GM19023 (cell line): ENCODE measurements around the gene CUL4A.
A peak's percentile ranks its signal among the peaks of the same experiment; 100 is the strongest.
"Not testable (repeated sequence)": the region's sequence is repeated elsewhere in the genome, so short reads cannot be mapped to it uniquely, and the experiment has no call there.

ENCODE experiments used
- ATAC-seq: cut with Tn5 transposase; IDR thresholded peaks from one replicate; pipeline ENCODE4 v1.9.1; 2021; ENCODE audit warnings: mild to moderate bottlenecking, moderate library complexity; ENCODE audit not compliant: unreplicated experiment

Gene CUL4A

DNA sequence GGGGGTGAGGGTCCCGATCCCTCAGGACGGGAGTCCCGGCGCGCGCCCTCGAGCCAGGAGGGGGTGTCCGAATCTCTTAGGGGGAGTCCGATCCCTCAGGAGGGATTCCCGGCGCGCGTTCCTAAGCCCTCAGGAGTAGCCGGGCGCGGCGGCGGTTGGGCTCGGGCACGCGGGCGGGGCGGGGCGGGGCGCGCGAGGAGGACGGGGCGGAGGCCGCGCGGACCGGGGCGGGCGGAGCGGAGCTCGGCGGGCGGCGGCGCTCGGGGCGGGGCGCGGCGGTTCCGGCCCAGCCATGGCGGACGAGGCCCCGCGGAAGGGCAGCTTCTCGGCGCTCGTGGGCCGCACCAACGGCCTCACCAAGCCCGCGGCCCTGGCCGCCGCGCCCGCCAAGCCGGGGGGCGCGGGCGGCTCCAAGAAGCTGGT, at the start of gene CUL4A:
Gene CUL4A, plus strand, starts transcription at position 278 of the 423 bp plus-strand sequence. Its CDS starts 15 bp downstream, at position 293.
- peak; percentile 50 for ATAC-seq

DNA sequence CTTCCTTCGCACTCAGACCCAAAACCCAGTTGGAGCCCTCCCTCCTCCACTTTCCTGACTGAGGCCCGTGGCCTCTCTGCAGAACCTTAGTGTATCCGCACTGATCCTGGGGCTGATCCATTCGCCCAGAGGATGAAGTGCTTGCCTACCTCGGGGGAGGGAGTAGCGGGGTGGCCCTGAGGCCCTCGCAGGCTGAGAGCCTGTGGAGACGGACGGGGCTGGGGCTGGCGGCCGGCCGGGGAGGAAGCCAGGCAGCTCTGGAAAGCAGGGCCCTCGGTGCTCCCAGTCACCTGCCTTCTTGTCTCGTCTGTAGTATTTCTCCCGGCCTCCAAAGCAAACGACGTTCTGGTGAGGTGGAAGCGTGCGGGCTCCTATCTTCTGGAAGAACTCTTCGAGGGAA, 49.7 kb upstream of the CUL4A start:
- ATAC-seq, result no peak

DNA sequence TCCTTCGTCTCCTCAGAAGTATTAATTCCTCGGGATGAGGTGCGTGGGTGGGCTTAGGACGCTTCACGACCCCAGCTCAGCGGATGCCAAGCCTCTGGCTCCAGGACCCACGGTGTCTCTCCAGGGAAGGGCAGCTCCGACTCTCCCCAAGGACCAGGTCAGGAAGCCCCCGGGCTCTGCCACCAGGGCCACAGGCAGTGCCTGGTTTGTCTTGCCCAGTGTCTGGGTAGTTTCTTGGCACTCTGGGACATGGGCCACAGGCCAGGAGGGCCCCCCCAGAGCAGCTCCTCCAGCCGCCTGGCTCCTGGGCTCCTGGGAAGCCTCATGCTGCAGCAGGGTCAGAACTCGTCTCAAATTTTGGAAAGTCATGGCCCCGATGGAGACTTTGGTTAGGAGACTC, 48.4 kb upstream of the CUL4A start:
- ATAC-seq, result no peak

DNA sequence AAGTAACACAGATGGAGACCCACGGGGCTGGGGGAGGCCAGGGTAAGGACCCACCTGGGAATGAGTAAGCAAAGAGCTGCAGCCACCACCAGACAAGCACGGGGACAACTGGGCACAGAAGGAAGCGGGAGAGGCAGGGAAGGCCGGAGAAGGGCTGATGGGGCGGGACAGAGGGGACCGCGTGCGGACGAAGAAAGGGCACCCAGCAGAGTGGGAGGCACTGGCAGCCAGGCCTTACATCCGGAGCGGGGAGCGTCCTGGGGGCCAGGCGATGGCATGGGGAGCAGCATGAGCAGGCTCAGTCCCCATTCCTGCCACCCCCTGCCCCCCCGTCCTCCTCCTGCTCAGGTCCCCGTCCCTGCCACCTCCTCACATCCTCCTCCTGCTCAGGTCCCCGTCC, 48.0 kb upstream of the CUL4A start:
- ATAC-seq, result no peak

DNA sequence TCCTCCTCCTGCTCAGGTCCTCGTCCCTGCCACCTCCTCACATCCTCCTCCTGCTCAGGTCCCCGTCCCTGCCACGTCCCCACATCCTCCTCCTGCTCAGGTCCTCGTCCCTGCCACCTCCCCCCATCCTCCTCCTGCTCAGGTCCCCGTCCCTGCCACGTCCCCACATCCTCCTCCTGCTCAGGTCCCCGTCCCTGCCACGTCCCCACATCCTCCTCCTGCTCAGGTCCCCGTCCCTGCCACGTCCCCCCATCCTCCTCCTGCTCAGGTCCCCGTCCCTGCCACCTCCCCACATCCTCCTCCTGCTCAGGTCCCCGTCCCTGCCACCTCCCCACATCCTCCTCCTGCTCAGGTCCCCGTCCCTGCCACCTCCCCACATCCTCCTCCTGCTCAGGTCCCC, 47.4 kb upstream of the CUL4A start:
- not testable (repeated sequence) for ATAC-seq

DNA sequence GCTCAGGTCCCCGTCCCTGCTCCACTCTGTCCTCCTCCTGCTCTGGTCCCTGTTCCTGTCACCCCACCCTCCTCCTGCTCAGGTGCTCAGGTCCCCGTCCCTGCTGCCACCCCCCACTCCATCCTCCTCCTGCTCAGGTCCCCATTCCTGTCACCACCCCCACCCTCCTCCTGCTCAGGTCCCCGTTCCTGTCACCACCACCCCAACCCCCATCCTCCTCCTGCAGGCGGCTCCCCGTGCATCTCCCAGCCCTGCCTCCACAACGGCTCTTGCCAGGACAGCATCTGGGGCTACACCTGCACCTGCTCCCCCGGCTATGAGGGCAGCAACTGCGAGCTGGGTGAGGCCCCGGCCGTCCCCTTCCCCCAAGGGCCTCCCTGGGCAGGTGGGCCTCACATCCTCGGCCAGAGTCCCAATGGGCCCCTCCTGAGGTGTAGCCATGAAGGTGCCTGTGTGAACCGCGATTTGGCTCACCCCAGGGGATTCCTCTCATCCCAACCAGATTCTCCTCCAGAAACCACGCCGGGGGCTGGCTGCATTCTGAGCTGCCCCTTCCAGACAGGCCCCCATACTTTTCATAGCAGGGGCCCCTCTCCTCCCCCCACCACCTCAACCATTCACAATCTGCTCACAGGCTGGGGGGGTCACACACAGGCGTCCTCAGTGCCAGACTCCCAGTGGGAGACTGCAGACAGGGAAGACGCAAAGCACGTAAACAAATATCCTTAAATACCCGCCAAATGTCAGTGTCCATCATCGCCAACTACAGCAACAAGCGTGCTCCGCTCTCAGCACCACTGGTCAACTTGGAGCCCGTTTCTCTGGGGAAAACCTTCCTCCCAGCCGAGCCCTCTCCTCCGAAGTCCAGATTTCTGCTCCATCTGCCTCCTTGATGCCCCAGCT, 46.4 kb upstream of the CUL4A start:
- ATAC-seq, result no peak

DNA sequence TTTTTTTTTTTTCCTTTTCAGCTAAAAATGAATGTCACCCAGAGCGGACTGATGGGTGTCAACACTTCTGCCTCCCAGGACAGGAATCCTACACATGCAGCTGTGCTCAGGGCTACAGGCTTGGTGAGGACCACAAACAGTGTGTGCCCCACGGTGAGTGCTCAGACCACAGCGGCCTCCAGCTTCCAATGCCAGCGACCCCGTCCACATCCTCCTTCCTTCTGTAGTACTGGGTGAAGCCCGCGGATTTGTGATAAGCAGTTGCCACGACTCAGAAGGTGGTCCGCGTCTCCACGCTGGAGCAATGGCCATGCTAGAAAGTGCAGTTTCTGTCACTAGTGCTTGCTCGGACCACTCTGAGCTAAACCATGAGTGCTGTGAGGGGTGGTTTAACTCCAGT, 44.9 kb upstream of the CUL4A start:
- no peak for ATAC-seq

DNA sequence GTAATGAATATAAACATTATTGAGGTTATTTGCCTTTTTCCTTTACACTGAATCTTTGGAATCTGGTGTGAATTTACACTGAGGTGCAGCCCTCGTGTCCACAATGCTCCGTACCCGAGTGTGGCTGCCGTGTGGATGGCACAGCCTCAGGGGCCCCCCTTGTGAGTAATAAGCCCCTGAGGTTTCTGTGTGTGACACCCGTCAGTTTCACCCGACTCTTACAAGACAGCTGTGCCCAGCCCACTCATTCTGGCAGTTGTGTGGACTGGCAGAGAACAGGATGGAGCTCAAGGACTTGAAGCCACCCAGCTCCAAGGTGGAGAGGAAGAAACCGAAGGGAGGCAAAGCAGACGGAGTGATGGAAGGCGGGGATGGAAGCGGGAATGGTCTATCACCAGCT, 43.1 kb upstream of the CUL4A start:
- ATAC-seq, result no peak

DNA sequence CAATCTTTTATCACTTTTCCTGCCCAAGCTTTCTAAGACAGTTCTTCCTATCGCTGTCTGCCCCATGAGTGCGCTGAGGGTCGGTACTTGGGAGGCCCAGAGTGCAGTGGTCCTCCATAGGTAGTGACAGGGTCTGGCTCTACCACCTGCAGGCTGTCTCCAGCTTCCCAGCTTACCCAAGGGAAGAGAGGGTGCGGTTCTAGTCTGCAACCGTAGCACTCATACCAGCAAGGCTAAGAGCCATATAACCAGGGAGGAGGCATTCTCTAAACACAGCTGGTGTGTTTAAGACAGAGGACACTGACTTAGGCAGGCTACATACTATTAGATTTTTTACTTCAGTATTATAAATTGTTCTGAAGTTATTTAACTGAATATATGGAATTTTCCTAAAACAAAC, 42.7 kb upstream of the CUL4A start:
- ATAC-seq, result no peak

DNA sequence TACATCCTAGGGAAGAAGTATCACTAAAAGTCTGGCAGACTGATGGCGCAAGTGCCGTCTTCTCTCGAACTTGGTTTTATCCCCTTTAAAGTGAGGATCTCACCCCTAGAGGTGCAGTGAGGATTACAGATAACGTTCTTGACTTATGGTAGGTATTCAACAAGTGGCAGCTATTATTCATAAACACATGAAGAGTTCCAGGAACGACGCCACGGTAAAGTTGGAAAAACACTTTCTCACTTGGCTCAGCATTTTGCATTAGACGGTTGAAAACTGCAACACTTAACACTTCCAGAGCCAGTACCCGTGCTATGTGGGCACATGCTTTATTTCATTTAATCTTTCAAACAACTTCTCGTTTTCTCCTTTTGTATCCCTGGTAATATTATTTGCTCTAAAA, 42.3 kb upstream of the CUL4A start:
- no peak for ATAC-seq

DNA sequence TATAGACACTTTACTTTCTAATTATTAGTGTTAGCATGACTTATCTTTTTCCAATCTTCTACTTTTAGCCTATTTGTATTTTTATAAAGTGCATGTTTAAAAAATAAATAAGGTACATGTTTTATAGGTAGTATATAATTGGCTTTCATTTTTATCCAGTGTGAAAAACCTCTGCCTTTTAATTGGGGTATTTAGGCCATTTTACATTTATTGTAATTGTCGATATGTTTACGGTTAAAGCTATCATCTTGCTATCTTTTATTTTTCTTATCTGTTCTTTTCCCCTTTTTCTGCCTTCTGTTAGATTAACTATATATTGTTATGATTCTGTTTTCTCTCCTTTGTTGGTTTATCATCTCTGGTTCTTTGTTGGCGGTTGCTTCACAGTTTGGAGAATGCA, 41.8 kb upstream of the CUL4A start:
- ATAC-seq, result no peak

DNA sequence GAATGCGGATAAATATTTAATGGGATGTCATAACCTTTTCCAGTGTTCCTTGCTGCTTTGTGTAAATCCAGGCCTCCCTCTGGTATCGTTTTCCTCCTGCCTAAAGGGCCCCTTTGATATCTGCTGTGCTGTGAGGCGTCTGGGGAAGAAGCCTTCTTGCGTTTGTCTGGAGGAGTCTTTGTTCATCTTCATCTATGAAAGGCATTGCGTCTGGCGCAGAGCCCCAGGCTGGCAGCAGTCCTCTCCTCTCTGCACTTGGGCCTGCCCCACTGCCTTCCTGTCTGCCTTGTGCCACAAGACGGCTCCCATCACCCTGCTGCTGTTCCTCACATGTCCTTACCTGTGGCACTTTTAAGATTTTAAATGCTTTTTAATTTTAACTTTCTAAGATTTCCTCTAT, 41.2 kb upstream of the CUL4A start:
- no peak for ATAC-seq

DNA sequence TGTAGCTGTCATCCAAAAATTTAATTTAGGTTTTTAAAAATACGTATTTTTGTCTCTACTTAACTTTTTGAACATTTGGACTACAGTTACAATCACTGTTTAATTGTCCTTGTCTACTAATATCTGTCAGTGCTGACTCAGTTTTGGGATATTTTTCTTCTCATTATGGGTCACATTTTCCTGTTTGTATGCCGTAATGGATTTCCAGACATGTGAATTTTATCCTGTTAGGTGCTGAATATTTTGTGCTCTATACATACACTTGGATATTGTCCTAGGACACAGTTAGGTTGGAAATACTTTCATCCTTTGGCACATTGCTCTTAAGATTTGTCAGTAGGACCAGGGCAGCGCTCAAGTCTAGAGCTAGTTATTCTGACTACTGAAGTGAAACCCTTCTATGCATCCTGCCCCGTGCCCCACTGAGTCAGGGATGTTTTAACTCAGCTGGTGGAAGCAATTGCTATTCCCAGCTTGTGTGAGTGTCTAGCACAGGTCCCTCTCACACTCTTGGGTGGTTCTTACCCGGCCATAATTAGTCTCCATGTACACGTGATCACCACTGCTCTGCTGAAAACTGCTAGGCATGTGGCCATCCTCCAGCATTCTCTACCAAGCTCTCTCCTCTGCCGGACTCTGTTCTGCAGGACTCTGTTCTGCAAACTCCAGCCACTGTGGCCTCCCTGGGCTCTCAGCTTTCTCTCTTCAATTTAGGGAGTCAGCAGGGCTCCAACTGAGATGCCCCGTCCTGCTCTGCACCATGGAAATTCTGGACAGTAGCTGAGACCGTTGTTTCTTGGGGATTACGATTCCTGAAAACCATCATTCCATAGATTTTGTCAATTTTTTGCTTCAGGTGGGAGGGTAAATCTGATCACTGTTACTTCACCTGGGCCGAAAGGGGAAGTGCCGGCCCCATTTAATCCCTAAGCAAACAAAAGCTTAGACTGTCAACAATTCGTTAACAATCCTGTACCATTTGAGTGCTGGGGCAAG, 39.8 kb upstream of the CUL4A start:
- no peak for ATAC-seq

DNA sequence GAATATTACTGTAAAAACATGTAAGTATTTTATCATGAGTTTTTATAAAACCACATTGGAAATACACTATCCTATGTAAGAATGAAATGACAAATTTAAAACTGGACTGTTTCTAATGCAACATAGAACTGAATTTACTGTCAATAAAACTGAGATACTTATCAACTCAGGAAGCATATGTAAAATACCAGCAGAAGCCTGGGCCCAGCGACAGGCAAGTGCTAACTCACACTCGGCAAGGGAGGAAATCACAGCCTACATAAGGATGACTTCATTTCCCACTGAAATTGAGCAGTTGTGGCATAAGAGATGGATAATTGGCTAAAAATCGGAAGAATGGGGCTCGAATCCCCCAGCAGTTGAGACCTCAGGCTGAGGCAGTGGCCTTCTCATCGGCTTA, 38.9 kb upstream of the CUL4A start:
- no peak for ATAC-seq

DNA sequence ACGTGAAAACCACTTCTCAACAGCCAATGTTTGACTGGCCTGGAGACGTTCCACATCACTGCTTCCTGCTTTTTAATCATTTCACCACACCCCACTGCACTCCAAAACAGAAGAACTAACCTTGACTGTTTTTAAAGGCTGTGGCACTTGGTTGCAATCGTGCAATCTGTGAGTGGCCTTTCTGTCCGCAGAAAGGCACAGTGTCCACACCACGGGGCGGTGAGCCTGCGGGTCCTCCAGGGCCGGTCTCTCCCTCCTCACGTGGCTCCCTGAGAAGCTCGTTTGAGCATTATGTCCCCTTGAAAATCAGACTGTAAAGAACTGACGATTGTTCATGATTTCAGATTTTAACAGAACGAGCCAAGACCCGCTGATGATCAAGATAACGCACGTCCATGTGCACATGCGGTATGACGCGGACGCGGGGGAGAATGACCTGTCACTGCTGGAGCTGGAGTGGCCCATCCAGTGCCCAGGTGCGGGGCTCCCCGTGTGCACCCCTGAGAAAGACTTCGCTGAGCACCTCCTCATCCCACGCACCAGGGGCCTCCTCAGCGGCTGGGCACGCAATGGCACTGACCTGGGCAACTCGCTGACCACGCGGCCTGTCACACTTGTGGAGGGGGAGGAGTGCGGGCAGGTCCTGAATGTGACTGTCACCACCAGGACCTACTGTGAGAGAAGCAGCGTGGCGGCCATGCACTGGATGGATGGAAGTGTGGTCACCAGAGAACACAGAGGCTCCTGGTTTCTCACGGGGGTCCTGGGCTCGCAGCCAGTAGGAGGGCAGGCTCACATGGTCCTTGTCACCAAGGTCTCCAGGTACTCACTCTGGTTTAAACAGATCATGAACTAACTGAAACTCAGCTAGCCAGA, 37.9 kb upstream of the CUL4A start:
- ATAC-seq, result no peak

DNA sequence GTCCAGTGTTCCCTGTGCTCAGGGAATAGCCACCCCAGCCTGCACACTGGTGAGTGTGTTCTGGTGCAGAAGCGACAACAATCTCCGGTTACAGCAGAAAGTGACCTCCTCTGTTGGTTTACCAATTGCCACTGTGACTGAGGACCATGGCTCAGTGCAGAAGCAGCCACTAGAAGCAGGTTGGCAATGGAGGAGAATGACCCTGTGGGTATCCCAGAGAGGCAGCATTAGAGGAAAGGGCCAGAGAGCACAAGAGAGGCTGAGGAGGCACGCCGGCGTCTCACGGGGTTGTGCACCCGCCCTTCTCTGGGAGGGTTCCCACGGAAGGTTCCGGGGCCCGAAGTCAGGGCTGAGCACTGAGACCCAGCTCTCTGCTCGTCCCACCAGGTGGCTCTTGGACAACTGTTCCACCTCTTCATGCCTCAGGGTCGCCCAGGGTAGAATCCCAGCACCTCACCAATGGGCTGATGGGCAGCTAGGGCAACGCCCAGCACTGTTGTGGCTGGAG, 36.9 kb upstream of the CUL4A start:
- no peak for ATAC-seq

DNA sequence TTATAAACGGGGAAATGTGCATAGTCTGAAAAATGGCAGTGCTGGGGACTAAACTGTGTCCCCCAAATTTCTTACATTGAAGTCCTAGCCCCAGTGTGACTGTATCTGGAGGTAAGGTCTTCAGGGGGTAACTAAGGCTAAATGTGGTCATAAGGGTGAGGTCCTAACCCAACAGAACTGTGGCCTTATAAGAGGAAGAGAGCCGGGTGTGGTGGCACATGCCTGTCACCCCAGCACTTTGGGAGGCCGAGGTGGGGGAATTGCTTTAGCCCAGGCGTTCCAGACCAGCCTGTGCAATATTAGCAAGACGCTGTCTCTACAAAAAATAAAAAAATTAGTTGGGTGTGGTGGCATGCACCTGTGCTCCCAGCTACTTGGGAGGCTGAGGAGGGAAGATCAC, 33.1 kb upstream of the CUL4A start:
- ATAC-seq, result no peak

DNA sequence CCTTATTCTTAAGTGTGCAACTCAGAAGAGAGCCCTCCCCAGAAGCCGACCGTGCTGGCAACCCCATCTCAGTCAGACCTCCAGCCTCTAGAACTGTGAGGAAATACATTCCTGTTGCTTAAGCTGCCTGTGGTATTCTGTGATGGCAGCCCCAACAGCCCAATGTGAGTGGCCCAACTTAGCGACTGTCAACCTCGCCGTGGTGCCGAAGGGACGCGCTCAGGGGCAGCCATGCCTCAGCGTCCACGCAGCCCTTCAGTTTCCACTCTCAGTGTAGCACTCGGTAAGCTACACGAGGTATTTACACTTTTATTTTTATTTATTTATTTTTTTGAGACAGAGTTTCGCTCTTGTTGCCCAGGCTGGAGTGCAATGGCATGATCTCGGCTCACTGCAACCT, 32.6 kb upstream of the CUL4A start:
- no peak for ATAC-seq

DNA sequence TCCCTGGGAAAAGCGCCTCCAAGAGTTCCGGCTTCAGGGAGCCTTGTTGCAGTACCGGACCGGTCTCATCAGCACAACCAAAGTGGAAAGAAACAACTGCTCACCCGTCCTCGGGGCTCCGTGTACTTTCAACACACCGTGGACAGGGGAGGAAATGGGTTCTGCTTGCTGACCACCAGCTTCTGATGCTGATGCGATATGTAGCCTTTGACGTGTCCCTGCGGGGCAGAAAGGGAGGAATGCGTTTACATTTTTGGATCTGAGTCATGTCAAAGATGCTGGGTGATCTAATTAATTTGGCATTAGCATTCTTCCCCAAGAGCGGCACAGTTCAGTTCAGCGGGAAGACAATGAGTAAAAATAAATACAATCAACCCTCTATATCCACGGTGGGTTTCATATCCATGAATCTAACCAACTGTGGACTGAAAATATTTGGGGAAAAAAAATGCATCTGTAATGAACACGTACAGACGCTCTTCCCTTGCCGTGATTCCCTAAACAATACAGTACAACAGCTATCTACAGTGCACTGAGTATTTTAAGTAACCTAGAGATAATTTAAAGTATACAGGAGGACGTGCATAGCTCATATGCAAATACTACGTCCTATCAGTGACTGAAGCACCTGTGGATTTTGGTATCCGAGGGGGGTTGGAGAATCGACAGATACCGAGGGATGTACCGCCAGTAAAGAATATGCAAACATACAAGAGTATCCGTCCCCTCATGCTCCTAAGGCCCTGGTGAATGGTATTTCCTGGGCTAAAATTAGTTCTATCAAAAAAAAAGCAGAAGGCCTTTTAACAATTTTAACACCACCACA, 31.1 kb upstream of the CUL4A start:
- ATAC-seq, result no peak

DNA sequence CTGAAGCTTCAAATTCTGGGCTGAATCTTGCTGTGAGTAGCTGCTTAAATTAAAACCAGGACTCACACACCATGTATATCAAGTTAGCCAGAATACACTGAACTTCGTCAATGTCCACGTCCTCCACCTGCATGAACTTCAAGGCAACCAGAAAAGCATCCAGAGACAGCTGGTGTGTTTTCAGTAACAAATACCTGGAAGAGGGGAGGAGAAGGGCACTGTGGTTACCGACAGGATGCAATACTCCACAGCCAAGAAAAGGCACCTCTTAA, 30.6 kb upstream of the CUL4A start:
- no peak for ATAC-seq
